Cardiac muscle cell (in vitro differentiated cells and primary cell): Measurements from ENCODE around the gene IRF2BP1. TPM values are rescaled to one million over a fixed set of nuclear protein-coding genes. Genes with fewer than 3 reads are reported as not detected.

Experiments
- DNase-seq, 2 donors: peaks; one replicate each; pipeline versions ENCODE4 v3.0.0 to v3.0.0-alpha.2; 2010 to 2017; ENCODE audit warnings: low read depth in 1 of 2, low spot score in 1 of 2
- H3K27ac ChIP-seq: fragments of 200-600 bp; sonication (generic); 2 replicates; pipeline ENCODE4 v1.5.1; 2016
- H3K27me3 ChIP-seq: fragments of 200-600 bp; sonication (generic); 2 replicates; pipeline ENCODE4 v1.6.0; 2016; ENCODE audit warnings: control low read depth
- H3K36me3 ChIP-seq: fragments of 200-600 bp; sonication (generic); 2 replicates; pipeline ENCODE4 v1.5.1; 2016; ENCODE audit warnings: control low read depth
- H3K4me1 ChIP-seq: fragments of 200-600 bp; sonication (generic); 2 replicates; pipeline ENCODE4 v1.8.1; 2017; ENCODE audit warnings: low read depth, mild to moderate bottlenecking, mixed run types
- H3K4me3 ChIP-seq: fragments of 200-600 bp; sonication (generic); 2 replicates; pipeline ENCODE4 v1.5.1; 2016; ENCODE audit warnings: mild to moderate bottlenecking
- H3K9me3 ChIP-seq: fragments of 200-600 bp; sonication (generic); 2 replicates; pipeline ENCODE4 v1.5.1; 2017; ENCODE audit warnings: low read depth, mild to moderate bottlenecking, control low read depth
- CTCF ChIP-seq: IDR thresholded peaks from 2 replicates; pipeline ENCODE4 v1.5.1; 2012; ENCODE audit warnings: low read depth, mild to moderate bottlenecking, low read length
- polyA plus RNA-seq: library from polyadenylated mRNA; unstranded; fragments of >200 nt; fragmentation: Nextera tagmentation; extraction: Ambion mirVana; gene quantifications from 2 replicates; pipeline ENCODE4 v1.2.1, GENCODE V29; 2016
- total RNA-seq: library from RNA; depleted of rRNA; stranded (reverse); fragments of >200 nt; gene quantifications from 2 replicates; pipeline ENCODE4 v1.2.3, GENCODE V29; 2016

The IRF2BP1 gene
- total and polyA plus RNA-seq, 2 experiments from 2014 or later, result 14.5 to 71.8 TPM

GRCh38 chr19:45852145-45852750, 33.7 kb downstream of the IRF2BP1 start:
- no peak for DNase-seq
- no peak for TF ChIP-seq CTCF
- Histone ChIP-seq H3K27ac (no peak overlapping the region), H3K27me3 (no peaks in the 10 kb centered on the region), H3K4me3 (no peak overlapping the region), H3K36me3 (peaks cover 41% of the 10 kb centered on the region), H3K9me3 (no peaks in the 10 kb centered on the region), H3K4me1 (no peaks in the 10 kb centered on the region)

- no peak overlapping the region for H3K27ac ChIP-seq
- peak in 1 of 2 donors; percentile 11 for DNase-seq
- H3K36me3 ChIP-seq, result peaks cover 53% of the 10 kb centered on the region
- peak; percentile 37 for TF ChIP-seq CTCF
- no peaks in the 10 kb centered on the region for H3K4me1 ChIP-seq
- H3K9me3 ChIP-seq, result no peaks in the 10 kb centered on the region
- H3K27me3 ChIP-seq, result no peaks in the 10 kb centered on the region
- H3K4me3 ChIP-seq, result no peak overlapping the region
Measured at GRCh38 chr19:45848922-45849321, 37.0 kb downstream of the IRF2BP1 start.

- Histone ChIP-seq H3K27ac (no peak overlapping the region), H3K27me3 (no peaks in the 10 kb centered on the region), H3K36me3 (peaks cover 55% of the 10 kb centered on the region), H3K4me3 (no peak overlapping the region), H3K4me1 (no peaks in the 10 kb centered on the region), H3K9me3 (no peaks in the 10 kb centered on the region)
- TF ChIP-seq CTCF, result no peak
- DNase-seq, result no peak
Measured at GRCh38 chr19:45847663-45848062, 38.3 kb downstream of the IRF2BP1 start.

GRCh38 chr19:45842198-45842597, 43.7 kb downstream of the IRF2BP1 start:
- Histone ChIP-seq H3K4me1 (no peaks in the 10 kb centered on the region), H3K27ac (no peak overlapping the region), H3K9me3 (no peaks in the 10 kb centered on the region), H3K4me3 (no peak overlapping the region), H3K27me3 (no peaks in the 10 kb centered on the region), H3K36me3 (peaks cover 56% of the 10 kb centered on the region)
- TF ChIP-seq CTCF, result no peak
- no peak for DNase-seq

GRCh38 chr19:45834970-45835369, 51.0 kb downstream of the IRF2BP1 start:
- Histone ChIP-seq H3K9me3 (no peaks in the 10 kb centered on the region), H3K4me1 (no peaks in the 10 kb centered on the region), H3K27ac (no peak overlapping the region), H3K27me3 (no peaks in the 10 kb centered on the region), H3K4me3 (no peak overlapping the region), H3K36me3 (peaks cover 49% of the 10 kb centered on the region)
- no peak for TF ChIP-seq CTCF
- DNase-seq, result no peak

Other genes starting within 250 kb of the IRF2BP1 start
- 24.7 and 41.0 TPM in 2 replicates for gene EML2, start 246.7 kb downstream of the IRF2BP1 start, total RNA-seq
- gene EML2, start 246.7 kb downstream of the IRF2BP1 start, polyA plus RNA-seq, result 26.2 and 39.7 TPM in 2 replicates
- gene GIPR, start 217.9 kb downstream of the IRF2BP1 start, total RNA-seq, result 10.8 and 23.6 TPM in 2 replicates
- gene GIPR, start 217.9 kb downstream of the IRF2BP1 start, polyA plus RNA-seq, result 12.8 and 14.9 TPM in 2 replicates
- gene SNRPD2, start 194.2 kb downstream of the IRF2BP1 start, total RNA-seq, result 258 and 298 TPM in 2 replicates
- gene SNRPD2, start 194.2 kb downstream of the IRF2BP1 start, polyA plus RNA-seq, result 696 and 731 TPM in 2 replicates
- 22.2 and 31.1 TPM in 2 replicates for gene QPCTL, start 193.5 kb downstream of the IRF2BP1 start, total RNA-seq
- 12.3 and 14.6 TPM in 2 replicates for gene QPCTL, start 193.5 kb downstream of the IRF2BP1 start, polyA plus RNA-seq
- gene FBXO46, start 155.2 kb downstream of the IRF2BP1 start, total RNA-seq, result 34.8 and 48.2 TPM in 2 replicates
- 39.3 and 42.5 TPM in 2 replicates for gene FBXO46, start 155.2 kb downstream of the IRF2BP1 start, polyA plus RNA-seq
- gene MEIOSIN, start 152.7 kb downstream of the IRF2BP1 start, total RNA-seq, result 0.11 and 0.33 TPM in 2 replicates
- 0.07 and 0.18 TPM in 2 replicates for gene MEIOSIN, start 152.7 kb downstream of the IRF2BP1 start, polyA plus RNA-seq
- 78.8 and 88.2 TPM in 2 replicates for gene SIX5, start 116.9 kb downstream of the IRF2BP1 start, total RNA-seq
- gene SIX5, start 116.9 kb downstream of the IRF2BP1 start, polyA plus RNA-seq, result 40.4 and 41.1 TPM in 2 replicates
- 92.7 and 142 TPM in 2 replicates for gene DMPK, start 103.7 kb downstream of the IRF2BP1 start, total RNA-seq
- 94.9 and 98.7 TPM in 2 replicates for gene DMPK, start 103.7 kb downstream of the IRF2BP1 start, polyA plus RNA-seq
- gene DMWD, start 93.3 kb downstream of the IRF2BP1 start, total RNA-seq, result 65.1 and 112 TPM in 2 replicates
- 138 and 163 TPM in 2 replicates for gene DMWD, start 93.3 kb downstream of the IRF2BP1 start, polyA plus RNA-seq
- 0.07 and 0.27 TPM in 2 replicates for gene RSPH6A, start 70.8 kb downstream of the IRF2BP1 start, total RNA-seq
- 0.45 TPM in 1 of 2 replicates, not detected in the other for gene RSPH6A, start 70.8 kb downstream of the IRF2BP1 start, polyA plus RNA-seq
- gene SYMPK, start 23.0 kb downstream of the IRF2BP1 start, total RNA-seq, result 43.2 and 78.7 TPM in 2 replicates
- gene SYMPK, start 23.0 kb downstream of the IRF2BP1 start, polyA plus RNA-seq, result 66.6 and 76.4 TPM in 2 replicates
- gene FOXA3, start 21.8 kb downstream of the IRF2BP1 start, total RNA-seq, result 0.49 and 1.6 TPM in 2 replicates
- gene FOXA3, start 21.8 kb downstream of the IRF2BP1 start, polyA plus RNA-seq, result 1.3 and 1.9 TPM in 2 replicates
- gene MYPOP, start 16.5 kb upstream of the IRF2BP1 start, total RNA-seq, result 6.8 and 7.3 TPM in 2 replicates
- 2.0 and 2.3 TPM in 2 replicates for gene MYPOP, start 16.5 kb upstream of the IRF2BP1 start, polyA plus RNA-seq
- not detected in 2 replicates for gene NANOS2, start 28.6 kb upstream of the IRF2BP1 start, total RNA-seq
- not detected in 2 replicates for gene NANOS2, start 28.6 kb upstream of the IRF2BP1 start, polyA plus RNA-seq
- gene NOVA2, start 87.7 kb upstream of the IRF2BP1 start, total RNA-seq, result 0.35 and 0.71 TPM in 2 replicates
- 0.17 and 0.42 TPM in 2 replicates for gene NOVA2, start 87.7 kb upstream of the IRF2BP1 start, polyA plus RNA-seq
- gene CCDC61, start 109.3 kb upstream of the IRF2BP1 start, total RNA-seq, result 4.9 and 8.8 TPM in 2 replicates
- gene CCDC61, start 109.3 kb upstream of the IRF2BP1 start, polyA plus RNA-seq, result 5.2 and 5.8 TPM in 2 replicates
- gene PGLYRP1, start 136.9 kb upstream of the IRF2BP1 start, total RNA-seq, result not detected in 2 replicates
- 0.20 TPM in 1 of 2 replicates, not detected in the other for gene PGLYRP1, start 136.9 kb upstream of the IRF2BP1 start, polyA plus RNA-seq
- 0.21 and 0.25 TPM in 2 replicates for gene IGFL4, start 154.9 kb upstream of the IRF2BP1 start, total RNA-seq
- 0.26 and 0.67 TPM in 2 replicates for gene IGFL4, start 154.9 kb upstream of the IRF2BP1 start, polyA plus RNA-seq
- gene IGFL3, start 238.5 kb upstream of the IRF2BP1 start, total RNA-seq, result not detected in 2 replicates
- gene IGFL3, start 238.5 kb upstream of the IRF2BP1 start, polyA plus RNA-seq, result 0.37 TPM in 1 of 2 replicates, not detected in the other